Stimulated activated CD8-positive, alpha-beta memory T cell treated with anti-CD3 and anti-CD28 coated beads, Interleukin-15, amount 100 ng/mL, for 1 hour (primary cell): Measurements from ENCODE around the gene MIPOL1.
"Not testable (repeated sequence)": the region's sequence is repeated elsewhere in the genome, so short reads cannot be mapped to it uniquely, and the experiment has no call there.

Source experiments
- DNase-seq: peaks from one replicate; pipeline ENCODE4 v3.0.0-alpha.2; 2020; ENCODE audit warnings: low read depth

MIPOL1 gene

GRCh38 chr14:37187840-37188577 lies 9.7 kb upstream of the MIPOL1 start:
- DNase-seq, result not testable (repeated sequence)

- not testable (repeated sequence) for DNase-seq
These were observed 8.0 kb upstream of the MIPOL1 start for GRCh38 chr14:37189733-37190132.

DNA sequence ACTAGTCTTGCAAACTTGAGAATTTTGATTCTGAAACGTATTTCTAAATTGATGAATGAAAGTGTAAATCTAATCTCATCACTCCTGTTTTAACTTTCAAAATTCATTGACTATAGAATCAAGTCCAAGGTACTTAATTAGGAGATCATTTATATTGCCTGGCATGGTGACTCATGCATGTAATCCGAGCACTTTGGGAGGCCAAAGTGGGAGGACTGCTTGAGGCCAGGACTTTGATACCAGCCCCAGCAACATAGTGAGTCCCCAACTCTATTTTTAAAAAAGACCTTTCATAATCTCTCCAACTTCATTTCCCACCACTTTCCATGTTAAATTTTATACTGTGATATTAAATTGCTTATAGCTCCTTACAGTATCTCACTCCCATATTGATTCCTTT lies 3.0 kb upstream of the MIPOL1 start:
- no peak for DNase-seq

GRCh38 chr14:37195327-37195726 lies 2.4 kb upstream of the MIPOL1 start:
- DNase-seq, result no peak

GRCh38 chr14:37196604-37197420 lies 925 bp upstream of the MIPOL1 start:
- DNase-seq, result no peak

- DNase-seq, result no peak
These were observed 499 bp downstream of the MIPOL1 start for GRCh38 chr14:37198273-37198598.

GRCh38 chr14:37198907-37199306 lies 1.2 kb downstream of the MIPOL1 start:
- DNase-seq, result no peak

GRCh38 chr14:37201724-37202123 lies 4.0 kb downstream of the MIPOL1 start:
- no peak for DNase-seq

DNA sequence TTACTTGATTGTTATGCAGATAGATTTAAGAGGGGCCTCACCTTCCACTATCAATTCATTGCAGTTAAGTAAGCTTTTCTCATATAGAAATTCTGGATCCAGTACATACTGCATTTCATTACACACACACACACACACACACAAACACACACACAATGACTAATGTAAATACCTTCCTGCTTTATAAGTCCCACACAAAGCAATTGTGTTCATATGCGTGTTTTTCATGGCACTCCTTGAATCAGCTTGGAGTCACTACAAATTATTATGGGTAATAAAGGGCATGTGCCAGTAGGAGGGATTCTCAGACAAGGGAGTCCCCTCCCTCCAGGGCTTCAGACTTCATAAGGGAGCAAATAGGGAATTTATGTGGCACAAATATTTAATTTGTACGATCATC lies 4.5 kb downstream of the MIPOL1 start:
- no peak for DNase-seq

DNA sequence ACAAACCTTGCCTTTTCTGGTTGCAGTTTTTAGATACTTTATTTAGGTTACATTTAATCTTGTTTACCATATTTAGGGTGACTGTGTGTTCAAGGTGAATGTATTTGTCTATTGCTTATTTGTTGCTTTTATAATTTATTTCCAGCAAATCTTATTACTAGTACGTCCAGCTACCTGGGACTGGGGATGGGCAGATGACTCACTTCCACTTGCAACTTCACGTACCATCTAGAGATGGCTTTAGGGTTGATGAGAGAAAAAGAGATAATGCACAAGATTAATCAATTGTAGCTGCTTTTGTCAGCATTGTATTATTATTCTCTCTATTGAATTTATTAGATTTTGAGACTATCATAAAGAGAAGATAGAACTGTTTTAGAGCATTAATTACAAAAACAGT lies 5.1 kb downstream of the MIPOL1 start:
- DNase-seq, result no peak

GRCh38 chr14:37203423-37203822 lies 5.7 kb downstream of the MIPOL1 start:
- DNase-seq, result no peak

GRCh38 chr14:37205623-37206605 lies 8.2 kb downstream of the MIPOL1 start:
- not testable (repeated sequence) for DNase-seq

DNA sequence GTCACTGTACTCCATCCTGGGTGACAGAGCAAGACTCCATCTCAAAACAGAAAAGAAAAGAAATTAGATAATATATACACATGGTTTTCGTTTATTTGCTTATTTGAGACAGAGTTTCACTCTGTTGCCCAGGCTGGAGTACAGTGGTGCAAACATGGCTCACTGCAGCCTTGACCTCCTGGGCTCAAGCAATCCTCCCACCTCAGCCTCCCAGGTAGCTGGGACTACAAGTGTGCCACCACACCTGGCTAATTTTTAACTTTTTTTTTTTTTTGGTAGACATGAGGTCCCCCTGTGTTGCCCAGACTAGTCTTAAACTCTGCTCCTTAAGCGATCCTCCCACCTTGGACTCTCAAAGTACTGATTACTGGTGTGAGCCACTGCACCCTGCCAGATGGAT lies 11.9 kb downstream of the MIPOL1 start:
- DNase-seq, result not testable (repeated sequence)

DNA sequence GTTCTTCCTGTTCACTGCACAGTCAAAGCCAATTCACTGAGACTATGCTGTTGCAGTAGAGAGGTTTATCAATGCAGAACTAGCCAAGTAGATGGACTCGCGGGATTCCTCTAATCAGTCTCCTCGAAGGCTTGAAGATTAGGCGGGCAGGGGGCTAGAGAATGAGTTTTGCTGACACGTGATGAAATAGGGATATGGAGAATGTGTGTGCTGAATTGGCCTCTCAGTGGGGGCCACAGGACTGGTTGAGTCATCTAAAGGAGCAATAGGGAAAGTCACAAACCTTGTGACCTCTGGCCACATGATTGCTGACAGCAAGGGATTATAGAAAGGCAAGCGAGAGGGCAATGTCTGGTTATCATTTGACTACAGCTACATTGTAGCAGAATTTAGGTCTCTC lies 12.7 kb downstream of the MIPOL1 start:
- DNase-seq, result no peak

DNA sequence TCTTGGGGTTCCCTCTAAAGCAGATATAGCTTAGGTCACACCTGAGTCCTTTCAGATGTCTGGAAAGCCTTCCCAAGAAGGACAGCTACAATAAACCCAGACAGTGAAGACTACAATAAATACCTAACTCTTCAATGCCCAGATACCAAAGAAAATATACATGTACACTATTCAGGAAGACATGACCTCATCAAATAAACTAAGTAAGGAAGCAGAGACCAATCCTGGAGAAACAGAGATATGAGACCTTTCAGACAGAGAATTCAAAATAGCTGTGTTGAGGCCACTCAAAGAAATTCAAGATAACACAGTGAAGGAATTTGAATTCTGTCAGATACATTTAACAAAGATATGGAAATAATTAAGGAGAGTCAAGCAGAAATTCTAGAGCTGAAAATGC lies 15.3 kb downstream of the MIPOL1 start:
- no peak for DNase-seq

GRCh38 chr14:37215345-37215744 lies 17.6 kb downstream of the MIPOL1 start:
- DNase-seq, result no peak

DNA sequence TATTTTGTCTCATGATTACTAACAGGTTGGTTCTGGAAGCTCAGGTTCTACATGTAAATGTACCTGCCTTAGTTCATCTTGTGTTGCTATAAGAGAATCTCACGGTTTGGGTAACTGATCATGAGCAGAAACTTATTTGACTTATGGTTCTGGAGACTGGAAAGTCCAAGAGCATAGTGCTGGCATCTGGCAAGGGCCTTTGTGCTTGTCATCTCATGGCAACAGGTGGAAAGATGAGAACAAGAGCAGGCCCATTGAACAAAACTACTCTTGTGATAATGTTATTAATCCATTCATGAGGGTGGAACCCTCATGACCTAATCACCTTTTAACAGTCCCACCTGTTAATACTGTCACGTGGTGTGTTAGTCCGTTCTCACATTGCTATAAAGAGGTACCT lies 23.3 kb downstream of the MIPOL1 start:
- no peak for DNase-seq

DNA sequence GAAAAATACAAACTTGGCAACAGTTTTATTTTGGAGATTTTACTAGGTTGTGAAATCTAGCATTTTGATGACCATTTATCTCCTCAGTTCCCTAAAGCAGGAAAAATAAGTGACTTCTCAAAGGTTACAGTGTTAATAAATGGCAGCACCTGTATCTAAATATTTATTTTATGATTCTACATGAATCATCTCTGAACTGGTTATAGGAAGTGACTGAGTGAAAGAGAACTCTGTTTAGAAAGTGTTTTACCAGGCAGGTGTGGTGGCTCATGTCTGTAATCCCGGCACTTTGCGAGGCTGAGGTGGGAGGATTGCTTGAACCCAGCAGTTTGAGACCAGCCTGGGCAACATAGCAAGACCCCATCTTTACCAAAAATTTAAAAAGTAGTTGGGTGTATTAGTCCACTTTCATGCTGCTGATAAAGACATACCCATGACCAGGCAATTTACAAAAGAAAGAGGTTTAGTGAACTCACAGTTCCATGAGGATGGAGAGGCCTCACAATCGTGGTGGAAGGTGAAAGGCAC lies 26.3 kb downstream of the MIPOL1 start:
- no peak for DNase-seq

DNA sequence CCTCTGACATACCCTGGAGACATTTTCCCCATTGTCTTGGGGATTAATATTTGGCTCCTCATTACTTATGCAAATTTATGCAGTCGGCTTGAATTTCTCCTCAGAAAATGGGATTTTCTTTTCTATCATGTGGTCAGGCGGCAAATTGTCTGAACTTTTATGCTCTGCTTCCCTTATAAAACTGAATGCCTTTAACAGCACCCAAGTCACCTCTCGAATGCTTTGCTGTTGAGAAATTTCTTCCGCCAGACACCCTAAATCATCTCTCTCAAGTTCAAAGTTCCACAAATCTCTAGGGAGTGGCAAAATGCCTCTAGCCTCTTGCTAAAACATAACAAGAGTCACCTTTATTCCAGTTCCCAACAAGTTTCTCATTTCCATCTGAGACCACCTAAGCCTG lies 27.9 kb downstream of the MIPOL1 start:
- not testable (repeated sequence) for DNase-seq

DNA sequence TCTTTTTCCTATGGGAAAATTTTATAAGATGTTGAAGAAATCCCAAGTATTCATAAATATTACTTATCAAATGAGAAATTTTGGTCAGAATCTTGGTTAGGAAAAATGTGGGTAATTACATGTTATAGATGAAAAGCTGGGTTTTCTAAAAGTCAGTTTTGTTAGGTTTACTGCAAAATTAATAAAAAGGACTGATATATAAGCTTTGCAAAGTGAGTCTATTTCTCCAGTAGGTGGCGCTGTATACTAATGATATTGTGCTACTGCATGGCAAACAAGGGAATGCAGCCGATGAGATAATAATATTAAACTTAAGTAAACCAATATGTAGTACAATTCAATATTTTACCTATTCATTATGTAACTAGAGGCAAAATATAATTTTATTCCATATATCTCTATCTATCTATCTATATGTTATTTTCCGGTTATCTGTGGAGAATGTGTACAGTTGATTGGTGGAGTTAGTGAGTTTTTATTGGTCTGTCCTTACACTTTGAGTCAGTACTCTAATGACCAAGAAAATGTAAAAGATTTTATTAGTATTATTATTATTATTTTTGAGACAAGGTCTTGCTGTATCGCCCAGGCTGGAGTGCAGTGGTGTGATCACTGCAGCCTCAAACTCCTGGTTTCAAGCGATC lies 32.9 kb downstream of the MIPOL1 start:
- no peak for DNase-seq

GRCh38 chr14:37232907-37233481 lies 35.3 kb downstream of the MIPOL1 start:
- DNase-seq, result no peak
